ENCODE measurements around the gene TEX29.

Gene TEX29

GRCh38 chr13:111372651-111373425, 52.4 kb downstream of the TEX29 start:
- DNase-seq = no peak

DNA sequence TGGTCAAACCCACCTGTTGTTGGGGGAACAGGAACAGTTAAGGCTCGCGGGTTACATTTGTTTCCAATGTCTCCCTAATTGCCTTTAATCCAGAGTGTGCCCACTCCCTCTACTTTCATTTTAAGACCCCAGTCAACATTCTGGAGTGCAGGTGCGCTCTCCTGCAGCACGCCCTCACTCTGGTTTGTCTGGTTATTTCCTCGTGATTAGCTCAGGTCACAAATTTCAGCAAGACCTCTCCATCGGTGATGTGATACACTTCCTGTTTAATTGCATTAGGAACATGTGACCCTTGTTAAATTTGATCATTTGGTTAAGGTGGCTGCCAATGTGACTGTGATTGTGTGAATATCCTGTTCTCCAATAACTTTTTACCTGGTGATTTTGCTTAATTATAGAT, 53.0 kb downstream of the TEX29 start:
- no peak for DNase-seq

DNA sequence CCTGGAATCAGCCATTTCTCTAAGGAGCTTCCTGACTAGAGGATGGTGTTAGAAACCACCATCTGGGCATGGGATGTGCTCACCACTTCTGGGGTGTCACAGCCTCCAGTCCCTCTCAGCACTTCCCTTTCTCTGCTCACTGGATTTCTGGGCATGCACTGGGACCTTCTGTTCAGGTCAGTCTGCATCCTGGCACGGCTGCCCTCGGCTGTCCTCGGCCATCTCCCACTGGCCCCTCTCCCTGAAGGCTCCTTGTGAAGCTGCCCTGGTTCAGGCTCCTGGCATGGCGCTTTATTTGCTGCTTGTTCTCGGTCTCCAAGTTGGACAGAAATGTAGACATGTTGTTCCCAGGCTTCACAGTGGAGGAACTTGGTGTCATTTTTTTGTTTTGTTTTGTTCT, 60.0 kb downstream of the TEX29 start:
- DNase-seq = no peak

DNA sequence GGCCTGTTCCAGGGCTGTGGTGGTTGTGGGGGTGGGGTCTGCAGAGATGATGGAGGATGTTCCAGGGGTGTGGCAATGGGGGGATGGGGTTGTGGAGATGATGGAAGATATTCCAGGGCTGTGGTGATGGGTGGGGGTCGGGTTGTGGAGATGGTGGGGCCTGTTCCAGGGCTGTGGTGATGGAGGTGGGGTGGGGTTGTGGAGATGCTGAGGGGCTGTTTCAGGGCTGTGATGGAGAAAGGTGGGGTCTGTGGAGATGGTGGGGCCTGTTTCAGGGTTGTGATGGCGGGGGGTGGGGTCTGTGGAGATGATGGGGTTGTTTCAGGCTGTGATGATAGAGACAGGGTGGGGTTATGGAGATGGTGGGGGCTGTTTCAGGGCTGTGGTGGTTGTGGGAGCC, 62.0 kb downstream of the TEX29 start:
- DNase-seq = no peak

DNA sequence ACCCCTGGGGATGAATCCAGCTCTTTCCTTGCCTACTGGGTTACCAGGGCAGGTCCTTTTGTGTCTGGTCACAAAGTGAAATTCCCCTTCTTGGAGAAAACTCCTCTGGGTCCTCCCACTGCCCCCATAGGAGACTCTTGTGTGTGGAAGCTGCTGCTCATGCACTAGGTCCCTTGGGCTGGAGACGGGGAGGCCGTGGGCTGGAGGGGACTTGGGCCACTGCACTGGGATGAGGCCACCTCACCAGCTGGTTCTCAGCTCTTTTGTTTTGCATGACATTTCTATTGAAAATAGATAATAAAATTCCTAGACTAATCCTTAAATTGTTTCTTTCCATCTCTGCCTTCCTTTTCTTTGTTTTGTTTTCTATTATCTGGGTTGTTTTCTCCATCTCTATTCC, 62.4 kb downstream of the TEX29 start:
- DNase-seq = no peak

- no peak for DNase-seq
Observed at GRCh38 chr13:111383591-111384440, 63.4 kb downstream of the TEX29 start.

- DNase-seq = no peak
Observed at GRCh38 chr13:111384441-111385182, 64.2 kb downstream of the TEX29 start.

- no peak for DNase-seq
Observed at GRCh38 chr13:111385183-111385857, 64.9 kb downstream of the TEX29 start.

DNA sequence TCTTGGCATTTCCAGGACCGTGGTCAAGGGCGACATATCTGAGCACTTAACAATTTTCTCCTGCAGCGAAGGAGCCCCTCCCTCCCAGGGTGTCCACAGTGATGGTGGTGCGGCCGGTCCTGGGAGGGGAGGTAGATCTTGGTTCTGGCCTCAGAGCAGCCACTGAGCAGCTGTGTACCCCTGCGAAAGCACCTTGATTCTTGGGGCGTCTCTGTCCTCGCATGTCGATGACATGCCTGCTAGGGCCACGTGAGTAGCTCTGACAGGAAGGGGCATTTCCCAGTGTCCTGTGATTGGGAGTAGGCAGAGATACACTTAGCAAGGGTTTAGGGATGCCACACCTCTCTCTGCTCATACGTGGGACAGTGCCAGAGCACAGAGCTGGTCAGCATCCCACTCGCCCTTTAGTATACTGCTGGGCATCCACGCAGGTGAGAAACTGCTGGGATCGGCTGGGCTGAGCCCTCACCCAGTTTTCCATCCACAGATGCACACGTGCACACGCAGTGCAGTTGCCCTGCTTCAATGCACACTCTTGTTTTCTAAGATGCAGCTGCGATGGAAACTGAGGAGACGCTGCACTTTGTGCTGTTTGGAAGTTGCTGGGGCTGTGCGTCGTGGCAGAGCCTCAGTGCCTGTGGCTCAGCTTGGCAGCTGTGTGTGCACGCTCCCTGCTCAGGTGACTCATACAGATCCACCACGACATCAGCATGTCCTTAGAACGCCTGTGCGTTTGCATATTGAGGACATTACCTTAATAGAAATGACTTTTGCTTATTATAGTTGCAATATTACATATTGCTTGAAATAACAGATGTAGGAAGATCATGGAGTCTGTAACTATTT, 66.8 kb downstream of the TEX29 start:
- DNase-seq = no peak

DNA sequence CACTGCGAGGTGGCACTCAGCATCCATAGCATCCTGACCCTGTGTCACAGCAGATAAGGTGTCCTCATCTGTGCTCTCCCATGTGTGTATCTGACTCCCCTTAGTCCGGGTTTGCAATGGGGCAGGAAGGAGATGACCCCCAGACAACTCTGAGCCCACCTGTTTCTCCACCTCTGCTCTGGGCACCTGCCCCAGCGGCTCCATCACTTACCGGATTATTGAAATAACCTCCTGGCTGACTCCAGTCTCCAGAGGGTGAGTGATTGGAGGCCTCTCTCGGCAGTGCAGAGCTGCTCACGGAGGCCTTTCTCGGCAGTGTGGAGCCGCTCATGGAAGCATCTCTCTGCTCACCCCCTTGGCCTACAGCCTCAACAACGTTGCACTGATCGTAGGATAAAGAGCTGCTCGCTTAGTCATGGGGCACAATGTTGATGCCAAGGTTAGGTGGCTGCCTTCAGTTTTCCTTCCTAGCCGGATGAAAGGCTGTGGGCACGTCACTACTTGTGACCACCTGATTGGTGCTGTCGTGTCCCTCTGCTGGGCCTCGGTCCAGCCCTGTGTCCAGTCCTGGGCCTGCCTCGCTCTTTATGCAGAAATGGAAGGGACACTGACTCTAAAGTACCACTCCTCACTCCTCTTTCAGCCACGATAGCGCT, 67.6 kb downstream of the TEX29 start:
- DNase-seq = no peak

GRCh38 chr13:111388851-111389500, 68.5 kb downstream of the TEX29 start:
- no peak for DNase-seq

- no peak for DNase-seq
Observed at GRCh38 chr13:111389621-111390521, 69.4 kb downstream of the TEX29 start.

GRCh38 chr13:111390522-111391270, 70.3 kb downstream of the TEX29 start:
- no peak for DNase-seq

DNA sequence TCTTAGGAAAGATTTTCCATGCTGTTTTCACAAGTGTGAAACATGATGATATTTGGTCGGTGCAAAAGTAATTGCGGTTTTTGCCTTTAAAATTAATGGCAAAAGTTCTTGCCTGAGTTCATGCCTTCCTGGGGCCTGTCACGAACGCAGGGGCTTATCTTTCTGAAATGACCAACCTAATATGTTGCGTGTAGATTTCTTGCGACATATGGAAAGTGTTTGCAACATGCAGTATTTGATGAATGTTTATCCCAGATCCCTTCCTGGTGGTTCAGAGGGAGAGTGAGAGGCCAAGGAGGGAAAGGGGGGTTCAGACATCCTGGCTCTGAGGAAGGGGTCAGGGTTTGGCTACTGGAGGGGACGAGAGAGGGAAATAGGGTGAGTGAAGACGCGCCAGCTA, 72.0 kb downstream of the TEX29 start:
- no peak for DNase-seq

DNA sequence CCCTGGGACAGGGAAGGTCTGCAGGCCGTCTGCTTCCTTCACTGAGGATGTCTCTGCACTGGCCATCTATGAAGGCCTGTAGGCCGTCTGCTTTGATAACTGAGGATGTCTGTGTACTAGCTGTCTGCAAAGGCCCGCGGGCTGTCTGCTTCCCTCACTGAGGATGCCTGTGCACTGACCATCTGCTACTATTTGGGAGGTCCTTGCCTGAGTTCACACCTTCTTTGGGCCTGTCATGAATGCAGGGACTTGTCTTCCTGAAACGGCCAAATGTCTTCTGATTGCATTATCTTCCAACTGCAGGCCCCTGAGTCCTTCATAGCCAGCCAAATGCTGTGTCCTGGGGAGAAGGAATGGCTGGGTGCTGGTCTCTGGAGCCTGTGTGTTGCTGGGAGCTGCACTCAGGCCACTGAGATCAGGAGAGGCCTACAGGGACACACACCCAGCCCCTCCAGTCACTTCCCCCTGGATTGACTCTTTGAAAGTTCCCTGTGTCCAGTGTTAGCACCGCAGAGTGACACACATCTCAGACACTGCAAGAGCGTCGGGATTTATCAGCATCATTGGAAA, 72.9 kb downstream of the TEX29 start:
- no peak for DNase-seq

Data from CD4-positive, alpha-beta T cell treated with Interleukin-10 for 1 hour (primary cell).